CD4-positive, alpha-beta T cell treated with Interleukin-6 at 100 ng/mL for 8 hours (primary cell): ENCODE measurements around the gene SKOR1.
A peak's percentile ranks its signal among the peaks of the same experiment; 100 is the strongest.

ENCODE experiments used
- DNase-seq: peaks from one replicate; pipeline ENCODE4 v3.0.0-alpha.2; 2020; ENCODE audit warnings: mixed read lengths, low spot score

The SKOR1 gene

GRCh38 chr15:67850994-67851571 is 25.8 kb downstream of the SKOR1 start:
- no peak for DNase-seq

- no peak for DNase-seq
Measured at GRCh38 chr15:67852418-67852817, 27.1 kb downstream of the SKOR1 start.

GRCh38 chr15:67853454-67853853 is 28.1 kb downstream of the SKOR1 start:
- no peak for DNase-seq

GRCh38 chr15:67854358-67854757 is 29.0 kb downstream of the SKOR1 start:
- no peak for DNase-seq

GRCh38 chr15:67855842-67856241 is 30.5 kb downstream of the SKOR1 start:
- DNase-seq, result no peak

GRCh38 chr15:67857220-67857619 is 31.9 kb downstream of the SKOR1 start:
- no peak for DNase-seq

- DNase-seq, result no peak
Measured at GRCh38 chr15:67859331-67859946, 34.1 kb downstream of the SKOR1 start.

GRCh38 chr15:67861983-67862382 is 36.7 kb downstream of the SKOR1 start:
- no peak for DNase-seq

GRCh38 chr15:67862750-67863441 is 37.6 kb downstream of the SKOR1 start:
- DNase-seq, result no peak

- peak; percentile 63 for DNase-seq
Measured at GRCh38 chr15:67863442-67863987, 38.2 kb downstream of the SKOR1 start.

- DNase-seq, result no peak
Measured at GRCh38 chr15:67865331-67865730, 40.0 kb downstream of the SKOR1 start.

- no peak for DNase-seq
Measured at GRCh38 chr15:67865766-67866165, 40.5 kb downstream of the SKOR1 start.

GRCh38 chr15:67869701-67870100 is 44.4 kb downstream of the SKOR1 start:
- no peak for DNase-seq

GRCh38 chr15:67870868-67871408 is 45.6 kb downstream of the SKOR1 start:
- DNase-seq, result no peak

- DNase-seq, result no peak
Measured at GRCh38 chr15:67873777-67874176, 48.5 kb downstream of the SKOR1 start.

- DNase-seq, result no peak
Measured at GRCh38 chr15:67878712-67879206, 53.5 kb downstream of the SKOR1 start.

GRCh38 chr15:67879440-67880129 is 54.3 kb downstream of the SKOR1 start:
- no peak for DNase-seq

GRCh38 chr15:67880651-67881182 is 55.4 kb downstream of the SKOR1 start:
- DNase-seq, result no peak

- peak; percentile 11 for DNase-seq
Measured at GRCh38 chr15:67882487-67883233, 57.4 kb downstream of the SKOR1 start.

GRCh38 chr15:67883234-67883773 is 58.0 kb downstream of the SKOR1 start:
- no peak for DNase-seq

GRCh38 chr15:67884009-67884408 is 58.7 kb downstream of the SKOR1 start:
- no peak for DNase-seq
